HepG2 (cell line): ENCODE results near the gene MUL1. TPM values are rescaled to one million over a fixed set of nuclear protein-coding genes. Genes with fewer than 3 reads are reported as not detected.
A peak's percentile ranks its signal among the peaks of the same experiment; 100 is the strongest.

ENCODE experiments used
- BRF2 ChIP-seq: sonication (generic); formaldehyde crosslinking; IDR thresholded peaks from 2 replicates; pipeline ENCODE4 v1.8.1; 2022; ENCODE audit warnings: mild to moderate bottlenecking, missing genetic modification reagents
- DNMT1 ChIP-seq: sonication (generic); formaldehyde crosslinking; IDR thresholded peaks from 2 replicates; pipeline ENCODE4 v1.5.1; 2020; ENCODE audit warnings: mild to moderate bottlenecking, missing genetic modification reagents
- ELF3 ChIP-seq: IDR thresholded peaks from 2 replicates; pipeline ENCODE4 v1.6.1; 2016; ENCODE audit warnings: missing genetic modification reagents, missing compliant biosample characterization
- POLR2AphosphoS5 ChIP-seq: IDR thresholded peaks from 2 replicates; pipeline ENCODE4 v1.6.1; 2012; ENCODE audit warnings: low read depth, low read length
- PRMT3 ChIP-seq: sonication (generic); formaldehyde crosslinking; IDR thresholded peaks from 2 replicates; pipeline ENCODE4 v1.8.1; 2022; ENCODE audit warnings: low read depth, mild to moderate bottlenecking, moderate library complexity, missing genetic modification reagents, borderline replicate concordance
- STAT6 ChIP-seq: sonication (generic); formaldehyde crosslinking; IDR thresholded peaks from 2 replicates; pipeline ENCODE4 v1.4.0; 2020; ENCODE audit warnings: missing genetic modification reagents, mild to moderate bottlenecking, borderline replicate concordance
- ZNF33B ChIP-seq: sonication (generic); formaldehyde crosslinking; IDR thresholded peaks from 2 replicates; pipeline ENCODE4 v1.5.1; 2020; ENCODE audit warnings: mild to moderate bottlenecking, missing genetic modification reagents
- ZNF563 ChIP-seq: sonication (generic); formaldehyde crosslinking; IDR thresholded peaks from 2 replicates; pipeline ENCODE4 v1.8.0; 2022; ENCODE audit warnings: mild to moderate bottlenecking, moderate library complexity, missing genetic modification reagents
- ZUFSP ChIP-seq: sonication (generic); formaldehyde crosslinking; IDR thresholded peaks from 2 replicates; pipeline ENCODE4 v1.9.0; 2021; ENCODE audit warnings: missing genetic modification reagents, mild to moderate bottlenecking, borderline replicate concordance
- polyA plus RNA-seq, 8 experiments: library from polyadenylated mRNA; depleted of rRNA in 3 of 8; stranded (reverse) in 7 of 8; unstranded in 1 of 8; fragments of >200 nt; fragmentation: Illumina TruSeq in 4 of 8; extraction: Trizol in 4 of 8; gene quantifications; 2 replicates each; pipeline versions ENCODE4 v1.2.1 to v1.2.3, GENCODE V29; 2011 to 2016; ENCODE audit warnings: low read depth in 4 of 8, missing spikeins in 1 of 8, mixed read lengths in 1 of 8; ENCODE audit not compliant: insufficient read depth in 1 of 8
- total RNA-seq, 5 experiments: library from RNA; depleted of rRNA; stranded (reverse); fragments of >200 nt; fragmentation: Illumina TruSeq; extraction: Trizol; gene quantifications; 2 replicates each; pipeline ENCODE4 v1.2.3, GENCODE V29; 2016; ENCODE audit warnings: low read depth in 1 of 5
- TF ChIP-seq, protein P1 (sequence below): sonication (generic); formaldehyde crosslinking; IDR thresholded peaks from 2 replicates; pipeline ENCODE4 v1.5.0; 2020; ENCODE audit warnings: missing genetic modification reagents
- TF ChIP-seq, protein P2 (sequence below): sonication (generic); formaldehyde crosslinking; IDR thresholded peaks from 2 replicates; pipeline ENCODE4 v1.4.0; 2020; ENCODE audit warnings: low read depth, missing genetic modification reagents

MUL1 gene
- total and polyA plus RNA-seq, 2 of the 13 experiments (the other 11 are each of a cell fraction or from before 2014, with no cell fraction given): 21.5 to 26.5 TPM

- TF ChIP-seq BRF2 (peak; percentile 56; the same call in 1 of the 2 replicates), POLR2AphosphoS5 (peak; percentile 76), ZNF33B (no peak; the same call in 1 of the 2 replicates), ZNF563 (CRISPR knock-in tag) (peak; percentile 25; the same call in 1 of the 2 replicates), PRMT3 (CRISPR knock-in tag) (no peak), STAT6 (CRISPR knock-in tag) (no peak), DNMT1 (no peak), ELF3 (CRISPR knock-in tag) (peak; percentile 81), ZUFSP (CRISPR knock-in tag) (no peak)
- TF ChIP-seq, protein P1, sequence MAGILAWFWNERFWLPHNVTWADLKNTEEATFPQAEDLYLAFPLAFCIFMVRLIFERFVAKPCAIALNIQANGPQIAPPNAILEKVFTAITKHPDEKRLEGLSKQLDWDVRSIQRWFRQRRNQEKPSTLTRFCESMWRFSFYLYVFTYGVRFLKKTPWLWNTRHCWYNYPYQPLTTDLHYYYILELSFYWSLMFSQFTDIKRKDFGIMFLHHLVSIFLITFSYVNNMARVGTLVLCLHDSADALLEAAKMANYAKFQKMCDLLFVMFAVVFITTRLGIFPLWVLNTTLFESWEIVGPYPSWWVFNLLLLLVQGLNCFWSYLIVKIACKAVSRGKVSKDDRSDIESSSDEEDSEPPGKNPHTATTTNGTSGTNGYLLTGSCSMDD (CRISPR knock-in tag): no peak
- TF ChIP-seq, protein P2, sequence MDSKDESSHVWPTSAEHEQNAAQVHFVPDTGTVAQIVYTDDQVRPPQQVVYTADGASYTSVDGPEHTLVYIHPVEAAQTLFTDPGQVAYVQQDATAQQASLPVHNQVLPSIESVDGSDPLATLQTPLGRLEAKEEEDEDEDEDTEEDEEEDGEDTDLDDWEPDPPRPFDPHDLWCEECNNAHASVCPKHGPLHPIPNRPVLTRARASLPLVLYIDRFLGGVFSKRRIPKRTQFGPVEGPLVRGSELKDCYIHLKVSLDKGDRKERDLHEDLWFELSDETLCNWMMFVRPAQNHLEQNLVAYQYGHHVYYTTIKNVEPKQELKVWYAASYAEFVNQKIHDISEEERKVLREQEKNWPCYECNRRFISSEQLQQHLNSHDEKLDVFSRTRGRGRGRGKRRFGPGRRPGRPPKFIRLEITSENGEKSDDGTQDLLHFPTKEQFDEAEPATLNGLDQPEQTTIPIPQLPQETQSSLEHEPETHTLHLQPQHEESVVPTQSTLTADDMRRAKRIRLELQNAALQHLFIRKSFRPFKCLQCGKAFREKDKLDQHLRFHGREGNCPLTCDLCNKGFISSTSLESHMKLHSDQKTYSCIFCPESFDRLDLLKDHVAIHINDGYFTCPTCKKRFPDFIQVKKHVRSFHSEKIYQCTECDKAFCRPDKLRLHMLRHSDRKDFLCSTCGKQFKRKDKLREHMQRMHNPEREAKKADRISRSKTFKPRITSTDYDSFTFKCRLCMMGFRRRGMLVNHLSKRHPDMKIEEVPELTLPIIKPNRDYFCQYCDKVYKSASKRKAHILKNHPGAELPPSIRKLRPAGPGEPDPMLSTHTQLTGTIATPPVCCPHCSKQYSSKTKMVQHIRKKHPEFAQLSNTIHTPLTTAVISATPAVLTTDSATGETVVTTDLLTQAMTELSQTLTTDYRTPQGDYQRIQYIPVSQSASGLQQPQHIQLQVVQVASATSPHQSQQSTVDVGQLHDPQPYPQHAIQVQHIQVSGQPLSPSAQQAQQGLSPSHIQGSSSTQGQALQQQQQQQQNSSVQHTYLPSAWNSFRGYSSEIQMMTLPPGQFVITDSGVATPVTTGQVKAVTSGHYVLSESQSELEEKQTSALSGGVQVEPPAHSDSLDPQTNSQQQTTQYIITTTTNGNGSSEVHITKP (CRISPR knock-in tag): peak; percentile 41; the same call in 1 of the 2 replicates
- TF ChIP-seq, all 625 proteins: peak for 268
These were observed 31.5 kb downstream of the MUL1 start (continued) for GRCh38 chr1:20476265-20477038.
